NCI-H510A treated with DMSO at 0.1 percent for 48 hours (cell line): ENCODE results near the gene GCNT4.

ENCODE experiments used
- DNase-seq: peaks from one replicate; lab custom pipeline; 2025; lab: John Stamatoyannopoulos, UW

GCNT4 gene

GRCh38 chr5:75017971-75018370 is 34.4 kb downstream of the GCNT4 start:
- DNase-seq, result no peak

- no peak for DNase-seq
These were observed 35.5 kb downstream of the GCNT4 start for GRCh38 chr5:75016896-75017295.

- no peak for DNase-seq
These were observed 39.6 kb downstream of the GCNT4 start for GRCh38 chr5:75012748-75013147.

GRCh38 chr5:75010838-75011237 is 41.5 kb downstream of the GCNT4 start:
- no peak for DNase-seq

- no peak for DNase-seq
These were observed 42.6 kb downstream of the GCNT4 start for GRCh38 chr5:75009556-75010345.

GRCh38 chr5:75006865-75007822 is 45.2 kb downstream of the GCNT4 start:
- no peak for DNase-seq

- no peak for DNase-seq
These were observed 46.8 kb downstream of the GCNT4 start for GRCh38 chr5:75005561-75005960.
